ENCODE measurements around the gene CCDC86. TPM values are rescaled to one million over a fixed set of nuclear protein-coding genes. Genes with fewer than 3 reads are reported as not detected.

Gene CCDC86
- total RNA-seq, 2 experiments from 2014 or later = 21.3 to 24.7 TPM

DNA sequence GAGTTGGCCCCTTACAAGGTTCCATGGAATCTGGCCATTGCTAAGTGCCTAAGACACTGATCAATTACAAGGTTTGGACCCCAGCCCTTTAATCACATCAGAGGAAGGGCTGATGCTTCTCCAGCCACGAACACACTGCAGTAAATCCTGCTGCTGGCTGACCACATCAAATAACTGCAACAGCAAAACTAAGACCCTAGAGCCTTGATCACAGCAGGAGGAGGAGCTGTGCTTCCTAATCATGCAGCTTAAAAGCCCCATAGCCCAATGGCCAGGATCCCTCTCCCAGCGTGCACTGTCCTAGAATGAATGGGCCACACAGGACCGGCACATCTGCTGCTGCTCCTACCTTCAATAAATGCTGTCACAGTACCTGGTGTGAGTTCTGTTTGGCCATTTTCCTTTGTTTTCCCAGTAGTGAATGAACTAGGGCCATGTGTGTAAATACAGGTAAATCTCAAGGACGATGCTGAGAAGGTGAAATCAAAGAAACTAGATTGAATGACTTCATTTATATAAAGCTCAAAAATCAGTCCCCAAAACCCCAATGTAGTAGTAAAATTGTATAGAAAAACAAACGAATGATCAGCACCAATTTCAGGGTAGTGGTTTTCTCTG lies 38.2 kb downstream of the CCDC86 start:
- Histone ChIP-seq H2AFZ (ENCODE audit: low read length) (no peak overlapping the region), H4K20me1 (ENCODE audit: insufficient read depth, low read length) (no peaks in the 10 kb centered on the region), H3K4me2 (ENCODE audit: low read length) (no peak overlapping the region), H3K4me3 (ENCODE audit: low read depth, low read length, poor library complexity, severe bottlenecking) (no peak overlapping the region), H3K4me1 (ENCODE audit: insufficient read depth, low read length, poor library complexity, severe bottlenecking) (no peaks in the 10 kb centered on the region), H3K79me2 (ENCODE audit: insufficient read depth, low read depth, low read length) (no peaks in the 10 kb centered on the region), H3K9me2 (ENCODE audit: insufficient read depth, low read length) (no peaks in the 10 kb centered on the region), H3K9me3 (ENCODE audit: low read length) (no peaks in the 10 kb centered on the region), H3K27ac (ENCODE audit: low read depth, low read length, poor library complexity, severe bottlenecking) (no peak overlapping the region), H3K36me3 (ENCODE audit: insufficient read depth, low read length) (peaks cover 34% of the 10 kb centered on the region)
- no peak for DNase-seq (ENCODE audit: low spot score)
- TF ChIP-seq, protein P1, sequence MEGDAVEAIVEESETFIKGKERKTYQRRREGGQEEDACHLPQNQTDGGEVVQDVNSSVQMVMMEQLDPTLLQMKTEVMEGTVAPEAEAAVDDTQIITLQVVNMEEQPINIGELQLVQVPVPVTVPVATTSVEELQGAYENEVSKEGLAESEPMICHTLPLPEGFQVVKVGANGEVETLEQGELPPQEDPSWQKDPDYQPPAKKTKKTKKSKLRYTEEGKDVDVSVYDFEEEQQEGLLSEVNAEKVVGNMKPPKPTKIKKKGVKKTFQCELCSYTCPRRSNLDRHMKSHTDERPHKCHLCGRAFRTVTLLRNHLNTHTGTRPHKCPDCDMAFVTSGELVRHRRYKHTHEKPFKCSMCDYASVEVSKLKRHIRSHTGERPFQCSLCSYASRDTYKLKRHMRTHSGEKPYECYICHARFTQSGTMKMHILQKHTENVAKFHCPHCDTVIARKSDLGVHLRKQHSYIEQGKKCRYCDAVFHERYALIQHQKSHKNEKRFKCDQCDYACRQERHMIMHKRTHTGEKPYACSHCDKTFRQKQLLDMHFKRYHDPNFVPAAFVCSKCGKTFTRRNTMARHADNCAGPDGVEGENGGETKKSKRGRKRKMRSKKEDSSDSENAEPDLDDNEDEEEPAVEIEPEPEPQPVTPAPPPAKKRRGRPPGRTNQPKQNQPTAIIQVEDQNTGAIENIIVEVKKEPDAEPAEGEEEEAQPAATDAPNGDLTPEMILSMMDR (conservative IDR thresholded peaks at IDR 0.05; ENCODE audit: low read length) = no peak
- no peak for TF ChIP-seq EZH2phosphoT487 (IDR thresholded peaks at IDR 0.05; ENCODE audit: borderline replicate concordance, low read depth, low read length)
- BruUV-seq (replicated peaks) = no TSS peak
- intact Hi-C loops (cut with micrococcal nuclease; ENCODE audit: unreplicated experiment) = no loop called here
- ChIA-PET CTCF (ENCODE audit: unreplicated experiment) (no interaction called here), POLR2A (interaction anchor here (0.8 kb wide), 1 partner anchor 11 kb away, joined by 3 read pairs; no protein-coding TSS in a partner anchor)

DNA sequence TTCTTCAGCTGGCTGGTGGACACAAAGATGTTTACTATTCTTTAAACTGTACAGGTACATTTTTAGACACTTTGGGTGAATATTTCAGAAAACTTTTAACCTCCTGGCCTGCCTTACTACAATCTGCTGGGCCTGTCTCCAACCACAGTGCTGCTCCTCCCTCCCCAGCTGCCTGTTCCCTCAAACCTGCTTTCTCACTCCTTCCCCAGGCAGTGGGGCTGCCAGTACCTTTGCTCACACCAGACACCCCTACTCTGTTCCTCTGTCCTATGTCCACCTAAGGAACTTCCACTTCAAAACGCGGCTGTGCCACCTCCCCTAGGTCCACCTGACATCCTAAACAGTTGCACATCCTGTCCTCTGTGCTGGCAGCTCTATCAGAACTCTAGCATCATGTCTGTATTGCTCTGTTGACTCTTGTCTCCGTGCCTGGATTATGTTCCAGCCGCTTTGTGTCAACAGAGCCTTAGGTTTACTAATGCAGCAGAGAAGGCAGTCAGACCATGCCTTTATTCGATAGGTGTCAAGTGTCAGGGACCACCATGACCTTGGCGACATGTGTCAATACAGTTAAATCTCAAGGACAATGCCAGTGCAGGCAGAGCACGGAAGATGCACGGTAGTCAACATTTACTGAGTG lies 38.9 kb downstream of the CCDC86 start:
- Histone ChIP-seq H2AFZ (ENCODE audit: low read length) (no peak overlapping the region), H3K36me3 (ENCODE audit: insufficient read depth, low read length) (peaks cover 34% of the 10 kb centered on the region), H4K20me1 (ENCODE audit: insufficient read depth, low read length) (no peaks in the 10 kb centered on the region), H3K9me2 (ENCODE audit: insufficient read depth, low read length) (no peaks in the 10 kb centered on the region), H3K4me2 (ENCODE audit: low read length) (no peak overlapping the region), H3K9me3 (ENCODE audit: low read length) (no peaks in the 10 kb centered on the region), H3K27ac (ENCODE audit: low read depth, low read length, poor library complexity, severe bottlenecking) (no peak overlapping the region), H3K79me2 (ENCODE audit: insufficient read depth, low read depth, low read length) (no peaks in the 10 kb centered on the region), H3K4me3 (ENCODE audit: low read depth, low read length, poor library complexity, severe bottlenecking) (no peak overlapping the region), H3K4me1 (ENCODE audit: insufficient read depth, low read length, poor library complexity, severe bottlenecking) (no peaks in the 10 kb centered on the region)
- ChIA-PET CTCF (ENCODE audit: unreplicated experiment) (no interaction called here), POLR2A (interaction anchor here (0.8 kb wide), 1 partner anchor 10 kb away, joined by 3 read pairs; no protein-coding TSS in a partner anchor)
- no peak for TF ChIP-seq EZH2phosphoT487 (IDR thresholded peaks at IDR 0.05; ENCODE audit: borderline replicate concordance, low read depth, low read length)
- TF ChIP-seq, protein P1 (conservative IDR thresholded peaks at IDR 0.05; ENCODE audit: low read length) = no peak
- intact Hi-C loops (cut with micrococcal nuclease; ENCODE audit: unreplicated experiment) = no loop called here
- BruUV-seq (replicated peaks) = no TSS peak
- no peak for DNase-seq (ENCODE audit: low spot score)

DNA sequence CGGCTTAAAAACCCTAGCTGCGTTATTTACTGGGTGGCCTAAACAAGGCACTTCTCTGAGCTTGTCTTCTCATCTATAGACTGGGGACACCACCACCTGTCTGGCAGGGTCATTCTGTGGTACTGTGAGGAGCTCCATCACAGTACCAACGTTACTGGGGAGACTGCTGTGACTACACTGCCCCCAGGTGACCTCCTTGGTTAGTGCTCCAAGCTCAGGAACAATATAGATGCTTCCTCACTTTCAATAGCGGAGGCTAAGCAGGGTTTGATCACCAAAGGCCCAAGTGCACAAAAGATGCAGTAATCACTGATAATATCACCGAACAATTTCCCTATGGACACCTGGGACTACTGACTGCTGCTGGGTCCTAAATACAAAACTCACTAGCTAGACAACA lies 45.6 kb downstream of the CCDC86 start:
- peaks cover 44% of the 10 kb centered on the region for H3K36me3 ChIP-seq (ENCODE audit: insufficient read depth, low read length)
- TF ChIP-seq EZH2phosphoT487 (IDR thresholded peaks at IDR 0.05; ENCODE audit: borderline replicate concordance, low read depth, low read length) = no peak
- TF ChIP-seq, protein P1 (conservative IDR thresholded peaks at IDR 0.05; ENCODE audit: low read length) = peak; percentile 79
- H3K4me2 ChIP-seq (ENCODE audit: low read length) = no peak overlapping the region
- no peak overlapping the region for H2AFZ ChIP-seq (ENCODE audit: low read length)
- no peaks in the 10 kb centered on the region for H3K79me2 ChIP-seq (ENCODE audit: insufficient read depth, low read depth, low read length)
- H3K4me3 ChIP-seq (ENCODE audit: low read depth, low read length, poor library complexity, severe bottlenecking) = no peak overlapping the region
- no TSS peak for BruUV-seq (replicated peaks)
- POLR2A ChIA-PET = interaction anchor here (1.2 to 1.5 kb wide), 3 partner anchors 9 to 55 kb away, joined by 3 to 7 read pairs (median 4); no protein-coding TSS in a partner anchor
- H4K20me1 ChIP-seq (ENCODE audit: insufficient read depth, low read length) = no peaks in the 10 kb centered on the region
- intact Hi-C loops (cut with micrococcal nuclease; ENCODE audit: unreplicated experiment) = loop anchor here (1.0 kb wide), 2 partner anchors 56 to 112 kb away; no protein-coding TSS in a partner anchor
- no peaks in the 10 kb centered on the region for H3K9me3 ChIP-seq (ENCODE audit: low read length)
- H3K9me2 ChIP-seq (ENCODE audit: insufficient read depth, low read length) = no peaks in the 10 kb centered on the region
- DNase-seq (ENCODE audit: low spot score) = peak; percentile 57
- no peaks in the 10 kb centered on the region for H3K4me1 ChIP-seq (ENCODE audit: insufficient read depth, low read length, poor library complexity, severe bottlenecking)
- CTCF ChIA-PET (ENCODE audit: unreplicated experiment) = interaction anchor here (0.8 to 1.4 kb wide), 5 partner anchors 12 to 60 kb away, joined by 3 to 26 read pairs (median 6); partner anchors contain the start of gene TMEM109
- no peak overlapping the region for H3K27ac ChIP-seq (ENCODE audit: low read depth, low read length, poor library complexity, severe bottlenecking)

All from OCI-LY7 (cell line).